Activated CD8-positive, alpha-beta T cell treated with anti-CD3 and anti-CD28 coated beads for 36 hours (primary cell): ENCODE results near the gene KCTD5. TPM values are rescaled to one million over a fixed set of nuclear protein-coding genes. Genes with fewer than 3 reads are reported as not detected.
"Not testable (repeated sequence)": the region's sequence is repeated elsewhere in the genome, so short reads cannot be mapped to it uniquely, and the experiment has no call there.

Source experiments
- ATAC-seq: fragments of 200-7000 bp; cut with Tn5 transposase; one replicate; pipeline ENCODE4 v1.10.0; 2021; ENCODE audit warnings: mild to moderate bottlenecking, moderate library complexity
- CTCF ChIA-PET: fragments of 350-600 bp; sonication (Branson Sonifier 250); formaldehyde crosslinking; loops from one replicate; lab custom pipeline; 2021; ENCODE audit warnings: antibody characterized with exemption; lab: Charles Lee
- POLR2A ChIA-PET: fragments of 350-600 bp; sonication (Branson Sonifier 250); formaldehyde crosslinking; loops from one replicate; lab custom pipeline; 2021; ENCODE audit warnings: antibody characterized with exemption; lab: Charles Lee
- DNase-seq: peaks from one replicate; pipeline ENCODE4 v3.0.0-alpha.2; 2020
- H3K27ac Mint-ChIP-seq: one replicate; pipeline ENCODE4 v1.8.0; 2021; ENCODE audit warnings: mild to moderate bottlenecking, mixed read lengths
- H3K27me3 Mint-ChIP-seq: one replicate; pipeline ENCODE4 v1.8.0; 2021; ENCODE audit warnings: mixed read lengths
- H3K36me3 Mint-ChIP-seq: one replicate; pipeline ENCODE4 v1.8.0; 2021; ENCODE audit warnings: low read depth, mixed read lengths
- H3K4me1 Mint-ChIP-seq: one replicate; pipeline ENCODE4 v1.8.0; 2021; ENCODE audit warnings: low read depth, mixed read lengths
- H3K4me3 Mint-ChIP-seq: one replicate; pipeline ENCODE4 v1.8.0; 2021; ENCODE audit warnings: mild to moderate bottlenecking, moderate library complexity, mixed read lengths
- H3K9me3 Mint-ChIP-seq: one replicate; pipeline ENCODE4 v1.8.0; 2021; ENCODE audit warnings: mixed read lengths
- CTCF ChIP-seq: fragments of 200-600 bp; IDR thresholded peaks from one replicate; pipeline ENCODE4 v1.8.0; 2022; ENCODE audit warnings: antibody characterized with exemption, mild to moderate bottlenecking
- intact Hi-C: fragments of 100-400 bp; cut with micrococcal nuclease; formaldehyde crosslinking; loops from one replicate; pipeline ENCODE4 v1.10.0; 2022
- total RNA-seq, 2 experiments: library from RNA; stranded (reverse); gene quantifications; one replicate each; pipeline ENCODE4 v1.2.3, GENCODE V29; 2021

Gene KCTD5
- total RNA-seq, 2 experiments from 2014 or later: 26.0 to 27.3 TPM

GRCh38 chr16:2690852-2691251 is 8.5 kb downstream of the KCTD5 start:
- Mint-ChIP-seq H3K27me3 (no peaks in the 10 kb centered on the region), H3K36me3 (peaks cover 2% of the 10 kb centered on the region), H3K4me3 (no peak overlapping the region), H3K9me3 (no peaks in the 10 kb centered on the region), H3K4me1 (peaks cover 18% of the 10 kb centered on the region), H3K27ac (no peak overlapping the region)
- no peak for DNase-seq
- ATAC-seq: no peak
- ChIA-PET CTCF (no interaction called here), POLR2A (interaction anchor here (1.1 kb wide), 1 partner anchor 76 kb away, joined by 4 read pairs; no protein-coding TSS in a partner anchor)
- intact Hi-C loops: no loop called here
- no peak for TF ChIP-seq CTCF

GRCh38 chr16:2691491-2692248 is 9.3 kb downstream of the KCTD5 start:
- peaks cover 17% of the 10 kb centered on the region for H3K4me1 Mint-ChIP-seq
- H3K27ac Mint-ChIP-seq: no peak overlapping the region
- H3K27me3 Mint-ChIP-seq: no peaks in the 10 kb centered on the region
- no peak overlapping the region for H3K4me3 Mint-ChIP-seq
- no peaks in the 10 kb centered on the region for H3K9me3 Mint-ChIP-seq
- no peak for ATAC-seq
- POLR2A ChIA-PET: interaction anchor here (1.0 to 1.1 kb wide), 2 partner anchors 9 to 75 kb away, joined by 3 to 4 read pairs; partner anchors contain the start of gene KCTD5
- no peak for TF ChIP-seq CTCF
- peaks cover 2% of the 10 kb centered on the region for H3K36me3 Mint-ChIP-seq
- no peak for DNase-seq
- intact Hi-C loops: no loop called here
- CTCF ChIA-PET: no interaction called here

- POLR2A ChIA-PET: interaction anchor here (1.0 kb wide), 1 partner anchor 10 kb away, joined by 3 read pairs; the partner anchor contains the start of gene KCTD5
- no peaks in the 10 kb centered on the region for H3K9me3 Mint-ChIP-seq
- CTCF ChIA-PET: no interaction called here
- H3K27me3 Mint-ChIP-seq: no peaks in the 10 kb centered on the region
- intact Hi-C loops: no loop called here
- H3K36me3 Mint-ChIP-seq: peaks cover 4% of the 10 kb centered on the region
- peaks cover 9% of the 10 kb centered on the region for H3K4me1 Mint-ChIP-seq
- H3K4me3 Mint-ChIP-seq: no peak overlapping the region
- no peak for ATAC-seq
- no peak for DNase-seq
- H3K27ac Mint-ChIP-seq: no peak overlapping the region
- TF ChIP-seq CTCF: no peak
These were observed 10.1 kb downstream of the KCTD5 start for GRCh38 chr16:2692251-2692947.

GRCh38 chr16:2692948-2693651 is 10.8 kb downstream of the KCTD5 start:
- ATAC-seq: no peak
- Mint-ChIP-seq H3K9me3 (no peaks in the 10 kb centered on the region), H3K4me3 (no peak overlapping the region), H3K27me3 (no peaks in the 10 kb centered on the region), H3K36me3 (peaks cover 6% of the 10 kb centered on the region), H3K27ac (no peak overlapping the region), H3K4me1 (peaks cover 4% of the 10 kb centered on the region)
- DNase-seq: no peak
- intact Hi-C loops: no loop called here
- ChIA-PET CTCF (no interaction called here), POLR2A (no interaction called here)
- TF ChIP-seq CTCF: no peak

GRCh38 chr16:2696601-2697250 is 14.4 kb downstream of the KCTD5 start:
- POLR2A ChIA-PET, H3K4me1 Mint-ChIP-seq, H3K9me3 Mint-ChIP-seq: not testable (repeated sequence)

More at GRCh38 chr16:2696601-2697250, 14.4 kb downstream of the KCTD5 start:
- ATAC-seq, H3K27ac Mint-ChIP-seq, H3K27me3 Mint-ChIP-seq, H3K4me3 Mint-ChIP-seq, CTCF ChIA-PET, H3K36me3 Mint-ChIP-seq, intact Hi-C loops, DNase-seq: not testable (repeated sequence)
